Stimulated activated memory B cell treated with anti-CD40 and anti-IgM and Interleukin-4, amounts not matched to agents 10 μg/mL and 1 μg/mL and 100 μg/mL, for 72 hours (primary cell): ENCODE measurements around the gene LRRC14B.
"Not testable (repeated sequence)": the region's sequence is repeated elsewhere in the genome, so short reads cannot be mapped to it uniquely, and the experiment has no call there.

ENCODE experiments used
- ATAC-seq: fragments of 150-1000 bp; cut with Tn5 transposase; 2 replicates; pipeline ENCODE4 v1.10.0; 2021
- H3K27ac Mint-ChIP-seq: one replicate; pipeline ENCODE4 v1.8.0; 2022; ENCODE audit warnings: mild to moderate bottlenecking, mixed read lengths
- H3K27me3 Mint-ChIP-seq: one replicate; pipeline ENCODE4 v1.8.0; 2022; ENCODE audit warnings: mixed read lengths
- H3K36me3 Mint-ChIP-seq: one replicate; pipeline ENCODE4 v1.8.0; 2022; ENCODE audit warnings: mixed read lengths
- H3K4me1 Mint-ChIP-seq: one replicate; pipeline ENCODE4 v1.8.0; 2022; ENCODE audit warnings: mixed read lengths
- H3K4me3 Mint-ChIP-seq: one replicate; pipeline ENCODE4 v1.8.0; 2022; ENCODE audit warnings: mild to moderate bottlenecking, moderate library complexity, mixed read lengths
- H3K9me3 Mint-ChIP-seq: one replicate; pipeline ENCODE4 v1.8.0; 2022; ENCODE audit warnings: mixed read lengths

The LRRC14B gene

GRCh38 chr5:156411-157072 is 34.8 kb upstream of the LRRC14B start:
- H3K27me3 Mint-ChIP-seq = peaks cover 63% of the 10 kb centered on the region
- H3K27ac Mint-ChIP-seq = no peak overlapping the region
- no peaks in the 10 kb centered on the region for H3K4me1 Mint-ChIP-seq
- peak; percentile 7 for ATAC-seq
- no peaks in the 10 kb centered on the region for H3K36me3 Mint-ChIP-seq
- no peak overlapping the region for H3K4me3 Mint-ChIP-seq
- no peaks in the 10 kb centered on the region for H3K9me3 Mint-ChIP-seq

DNA sequence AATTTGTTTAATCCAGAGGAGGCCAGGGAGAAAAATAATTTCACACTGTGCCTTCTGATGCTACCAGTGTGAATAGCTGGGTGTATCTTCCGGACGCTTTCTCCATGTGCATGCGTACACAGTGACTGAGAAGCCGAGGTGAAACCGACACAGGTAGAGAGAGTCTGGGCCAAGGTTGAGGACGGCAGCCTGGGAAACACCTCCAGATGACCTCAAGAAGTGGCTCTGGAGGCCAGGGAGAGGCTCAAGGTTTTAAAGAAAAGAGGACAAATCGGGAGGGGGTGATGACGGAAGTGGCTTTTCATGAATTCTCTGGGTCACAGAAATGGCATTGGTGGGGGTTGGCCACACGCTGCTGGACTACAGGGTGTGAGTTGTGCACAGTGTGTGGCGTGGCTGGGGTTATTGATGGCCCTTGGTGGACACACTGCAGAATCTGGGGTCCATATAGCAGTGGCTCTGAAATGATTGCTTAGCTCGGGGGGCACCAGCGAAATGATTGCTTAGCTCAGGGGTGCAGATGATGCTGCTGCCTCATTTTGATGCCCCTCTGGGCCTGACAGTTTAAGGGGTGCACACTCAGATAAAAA is 34.1 kb upstream of the LRRC14B start:
- H3K9me3 Mint-ChIP-seq = no peaks in the 10 kb centered on the region
- ATAC-seq = no peak
- H3K36me3 Mint-ChIP-seq = no peaks in the 10 kb centered on the region
- H3K4me3 Mint-ChIP-seq = no peak overlapping the region
- peaks cover 63% of the 10 kb centered on the region for H3K27me3 Mint-ChIP-seq
- H3K27ac Mint-ChIP-seq = no peak overlapping the region
- no peaks in the 10 kb centered on the region for H3K4me1 Mint-ChIP-seq

- ATAC-seq = no peak
- Mint-ChIP-seq H3K36me3 (no peaks in the 10 kb centered on the region), H3K4me1 (no peaks in the 10 kb centered on the region), H3K4me3 (no peak overlapping the region), H3K27me3 (peaks cover 63% of the 10 kb centered on the region), H3K9me3 (no peaks in the 10 kb centered on the region), H3K27ac (no peak overlapping the region)
These were observed 33.5 kb upstream of the LRRC14B start for GRCh38 chr5:157801-158200.

GRCh38 chr5:158807-159447 is 32.4 kb upstream of the LRRC14B start:
- no peaks in the 10 kb centered on the region for H3K36me3 Mint-ChIP-seq
- H3K27ac Mint-ChIP-seq = no peak overlapping the region
- no peak overlapping the region for H3K4me3 Mint-ChIP-seq
- H3K9me3 Mint-ChIP-seq = no peaks in the 10 kb centered on the region
- peaks cover 63% of the 10 kb centered on the region for H3K27me3 Mint-ChIP-seq
- ATAC-seq = no peak
- H3K4me1 Mint-ChIP-seq = no peaks in the 10 kb centered on the region

DNA sequence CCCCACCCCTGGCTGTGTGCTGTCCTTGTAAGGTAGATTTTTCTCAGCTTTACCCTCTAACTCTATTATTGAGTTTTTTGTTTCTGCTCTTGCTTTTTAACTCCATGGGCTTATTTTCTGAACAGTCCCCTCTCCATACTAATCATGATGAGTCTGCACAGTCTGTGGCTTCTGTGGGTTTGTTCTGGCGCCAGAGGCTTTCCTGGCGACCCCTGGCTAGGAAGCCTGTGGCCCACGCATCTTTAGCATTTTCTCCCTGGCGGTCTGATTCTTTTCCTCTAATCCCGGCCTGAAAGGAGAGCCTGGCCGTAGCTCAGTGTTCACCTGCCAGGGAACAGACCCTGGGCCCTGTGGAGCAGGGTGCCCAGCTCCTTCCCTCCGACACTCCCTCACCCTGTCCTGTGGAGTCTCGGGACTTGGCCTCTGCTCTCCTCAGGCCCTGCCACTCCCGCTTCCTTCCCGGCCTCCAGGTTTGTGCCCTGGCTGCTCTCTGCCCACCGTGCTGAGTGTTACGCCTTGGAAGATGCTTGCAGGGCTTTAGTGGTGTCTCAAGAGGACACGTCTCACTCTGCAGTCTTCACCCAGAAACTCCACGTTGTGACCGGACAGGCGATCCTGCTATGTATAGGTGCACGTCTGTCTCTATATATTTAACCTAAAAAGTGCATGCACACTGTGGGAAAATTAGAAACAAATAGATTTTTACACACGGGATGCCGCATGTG is 31.7 kb upstream of the LRRC14B start:
- no peaks in the 10 kb centered on the region for H3K36me3 Mint-ChIP-seq
- H3K4me1 Mint-ChIP-seq = no peaks in the 10 kb centered on the region
- no peak overlapping the region for H3K27ac Mint-ChIP-seq
- no peak overlapping the region for H3K4me3 Mint-ChIP-seq
- H3K27me3 Mint-ChIP-seq = peaks cover 58% of the 10 kb centered on the region
- H3K9me3 Mint-ChIP-seq = no peaks in the 10 kb centered on the region
- ATAC-seq = no peak

DNA sequence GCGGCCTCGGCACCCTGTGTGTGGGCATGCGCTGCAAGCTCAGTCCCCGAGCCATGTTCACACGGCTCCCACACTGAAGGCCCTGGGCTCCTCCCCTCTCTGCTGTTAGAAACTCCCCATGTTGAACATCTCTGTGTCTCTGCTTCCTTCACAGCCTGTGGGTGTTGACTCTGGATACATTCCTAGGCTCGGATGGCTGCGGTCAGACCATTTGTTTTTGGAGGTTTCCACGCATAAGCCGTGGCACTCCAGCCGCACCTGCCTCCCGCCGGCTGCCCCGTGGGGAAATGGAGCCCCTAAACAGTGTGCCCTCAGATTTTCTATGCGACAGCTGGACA is 31.2 kb upstream of the LRRC14B start:
- Mint-ChIP-seq H3K9me3 (no peaks in the 10 kb centered on the region), H3K36me3 (no peaks in the 10 kb centered on the region), H3K4me1 (no peaks in the 10 kb centered on the region), H3K4me3 (no peak overlapping the region), H3K27me3 (peaks cover 55% of the 10 kb centered on the region), H3K27ac (no peak overlapping the region)
- no peak for ATAC-seq

- H3K36me3 Mint-ChIP-seq = no peaks in the 10 kb centered on the region
- no peak overlapping the region for H3K27ac Mint-ChIP-seq
- no peak overlapping the region for H3K4me3 Mint-ChIP-seq
- ATAC-seq = no peak
- peaks cover 47% of the 10 kb centered on the region for H3K27me3 Mint-ChIP-seq
- no peaks in the 10 kb centered on the region for H3K9me3 Mint-ChIP-seq
- H3K4me1 Mint-ChIP-seq = no peaks in the 10 kb centered on the region
These were observed 30.1 kb upstream of the LRRC14B start for GRCh38 chr5:160921-161802.

DNA sequence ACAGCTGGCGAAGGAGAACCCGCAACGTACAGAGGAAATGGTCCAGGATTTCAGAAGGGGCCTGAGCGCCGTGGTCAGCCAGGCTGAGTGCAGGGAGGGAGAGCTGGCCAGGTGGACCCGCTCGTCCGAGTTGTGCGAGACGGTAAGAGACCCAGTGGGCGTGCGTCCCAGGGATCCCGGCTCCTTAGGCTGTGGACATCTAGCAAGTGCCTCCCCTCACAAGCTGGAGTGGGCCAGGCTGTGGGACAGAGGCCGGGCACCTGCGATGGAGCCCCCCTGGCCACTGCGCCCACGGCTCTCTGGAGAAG is 29.5 kb upstream of the LRRC14B start:
- H3K36me3 Mint-ChIP-seq = no peaks in the 10 kb centered on the region
- no peak overlapping the region for H3K4me3 Mint-ChIP-seq
- peaks cover 41% of the 10 kb centered on the region for H3K27me3 Mint-ChIP-seq
- H3K4me1 Mint-ChIP-seq = no peaks in the 10 kb centered on the region
- H3K9me3 Mint-ChIP-seq = no peaks in the 10 kb centered on the region
- H3K27ac Mint-ChIP-seq = no peak overlapping the region
- peak; percentile 10 for ATAC-seq

DNA sequence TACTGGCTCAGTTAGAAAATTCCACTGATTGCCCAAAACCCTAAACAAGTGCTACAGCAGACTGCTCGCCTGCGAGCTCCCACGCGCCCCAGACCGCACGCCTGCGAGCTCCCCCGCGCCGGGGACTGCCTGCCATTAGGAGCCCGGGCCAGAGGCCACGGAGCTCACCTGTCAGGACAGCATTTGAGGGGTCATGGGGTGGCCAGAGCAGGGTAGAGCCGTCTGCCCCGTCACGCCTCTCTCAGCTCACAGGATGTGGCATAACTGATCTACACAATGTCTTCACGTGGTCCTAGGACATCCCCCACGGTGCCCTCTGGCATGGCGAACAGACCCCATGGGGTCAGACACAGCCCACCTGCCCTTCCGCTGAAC is 29.1 kb upstream of the LRRC14B start:
- Mint-ChIP-seq H3K27ac (no peak overlapping the region), H3K4me3 (no peak overlapping the region), H3K27me3 (peaks cover 37% of the 10 kb centered on the region), H3K9me3 (no peaks in the 10 kb centered on the region), H3K36me3 (no peaks in the 10 kb centered on the region), H3K4me1 (no peaks in the 10 kb centered on the region)
- ATAC-seq = no peak

DNA sequence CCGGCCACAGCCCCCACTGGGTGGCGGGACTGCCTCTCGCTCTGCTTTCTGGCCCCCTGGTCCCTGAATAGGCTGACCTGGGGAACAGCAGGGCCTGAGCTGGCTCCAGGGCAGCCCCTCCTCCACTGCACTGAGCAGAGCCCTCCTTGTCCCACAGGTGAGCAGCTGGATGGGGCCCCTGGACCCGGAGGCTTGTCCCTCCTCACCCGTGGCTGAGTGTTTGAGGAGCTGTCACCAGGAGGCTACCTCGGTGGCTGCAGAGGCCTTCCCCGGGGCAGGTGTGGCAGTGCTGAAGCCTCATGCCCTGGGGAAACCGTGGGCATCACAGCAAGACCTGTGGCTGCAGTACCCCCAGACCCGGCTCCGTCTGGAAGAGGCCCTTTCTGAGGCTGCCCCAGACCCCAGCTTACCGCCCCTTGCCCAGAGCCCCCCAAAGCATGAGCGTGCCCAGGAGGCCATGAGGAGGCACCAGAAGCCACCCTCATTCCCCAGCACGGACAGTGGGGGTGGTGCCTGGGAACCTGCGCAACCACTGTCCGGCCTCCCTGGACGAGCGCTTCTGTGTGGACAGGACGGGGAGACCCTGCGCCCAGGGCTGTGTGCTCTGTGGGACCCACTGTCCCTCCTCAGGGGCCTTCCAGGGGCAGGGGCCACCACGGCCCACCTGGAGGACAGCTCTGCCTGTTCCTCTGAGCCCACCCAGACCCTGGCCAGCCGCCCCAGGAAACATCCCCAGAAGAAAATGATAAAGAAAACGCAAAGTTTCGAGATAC is 28.5 kb upstream of the LRRC14B start:
- Mint-ChIP-seq H3K27me3 (peaks cover 33% of the 10 kb centered on the region), H3K9me3 (no peaks in the 10 kb centered on the region), H3K4me3 (no peak overlapping the region), H3K4me1 (no peaks in the 10 kb centered on the region), H3K36me3 (no peaks in the 10 kb centered on the region), H3K27ac (no peak overlapping the region)
- peak; percentile 39 for ATAC-seq

DNA sequence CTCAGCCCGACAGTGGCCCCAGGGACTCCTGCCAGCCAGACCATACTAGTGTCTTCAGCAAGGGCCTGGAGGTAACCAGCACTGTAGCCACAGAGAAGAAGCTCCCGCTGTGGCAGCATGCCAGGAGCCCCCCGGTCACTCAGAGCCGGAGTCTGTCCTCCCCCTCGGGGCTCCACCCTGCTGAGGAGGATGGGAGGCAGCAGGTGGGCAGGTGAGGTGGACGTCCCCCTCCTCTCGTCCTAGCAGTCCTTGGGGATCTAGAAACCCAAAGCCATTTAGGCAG is 28.0 kb upstream of the LRRC14B start:
- no peaks in the 10 kb centered on the region for H3K9me3 Mint-ChIP-seq
- no peak overlapping the region for H3K4me3 Mint-ChIP-seq
- H3K27me3 Mint-ChIP-seq = peaks cover 32% of the 10 kb centered on the region
- ATAC-seq = no peak
- no peaks in the 10 kb centered on the region for H3K36me3 Mint-ChIP-seq
- no peak overlapping the region for H3K27ac Mint-ChIP-seq
- no peaks in the 10 kb centered on the region for H3K4me1 Mint-ChIP-seq

GRCh38 chr5:163841-164240 is 27.5 kb upstream of the LRRC14B start:
- no peak overlapping the region for H3K27ac Mint-ChIP-seq
- H3K9me3 Mint-ChIP-seq = no peaks in the 10 kb centered on the region
- no peaks in the 10 kb centered on the region for H3K4me1 Mint-ChIP-seq
- peaks cover 26% of the 10 kb centered on the region for H3K27me3 Mint-ChIP-seq
- no peak for ATAC-seq
- H3K36me3 Mint-ChIP-seq = no peaks in the 10 kb centered on the region
- H3K4me3 Mint-ChIP-seq = no peak overlapping the region

GRCh38 chr5:164244-164643 is 27.1 kb upstream of the LRRC14B start:
- peaks cover 22% of the 10 kb centered on the region for H3K27me3 Mint-ChIP-seq
- no peak overlapping the region for H3K27ac Mint-ChIP-seq
- H3K4me3 Mint-ChIP-seq = no peak overlapping the region
- no peaks in the 10 kb centered on the region for H3K36me3 Mint-ChIP-seq
- H3K4me1 Mint-ChIP-seq = no peaks in the 10 kb centered on the region
- no peaks in the 10 kb centered on the region for H3K9me3 Mint-ChIP-seq
- no peak for ATAC-seq

GRCh38 chr5:164783-165182 is 26.5 kb upstream of the LRRC14B start:
- ATAC-seq = not testable (repeated sequence)

More at GRCh38 chr5:164783-165182, 26.5 kb upstream of the LRRC14B start:
- H3K4me1 Mint-ChIP-seq, H3K4me3 Mint-ChIP-seq, H3K27ac Mint-ChIP-seq, H3K36me3 Mint-ChIP-seq, H3K9me3 Mint-ChIP-seq: not testable (repeated sequence)
- peaks cover 17% of the 10 kb centered on the region for H3K27me3 Mint-ChIP-seq
